Right hindlimb (tissue), 1 donor: Measurements from ENCODE around the gene TBCCD1.
A peak's percentile ranks its signal among the peaks of the same experiment; 100 is the strongest.
"Not testable (repeated sequence)": the region's sequence is repeated elsewhere in the genome, so short reads cannot be mapped to it uniquely, and the experiment has no call there.

ENCODE experiments used
- DNase-seq: peaks from one replicate; pipeline ENCODE4 v3.0.0-alpha.2; 2018

TBCCD1 gene

DNA sequence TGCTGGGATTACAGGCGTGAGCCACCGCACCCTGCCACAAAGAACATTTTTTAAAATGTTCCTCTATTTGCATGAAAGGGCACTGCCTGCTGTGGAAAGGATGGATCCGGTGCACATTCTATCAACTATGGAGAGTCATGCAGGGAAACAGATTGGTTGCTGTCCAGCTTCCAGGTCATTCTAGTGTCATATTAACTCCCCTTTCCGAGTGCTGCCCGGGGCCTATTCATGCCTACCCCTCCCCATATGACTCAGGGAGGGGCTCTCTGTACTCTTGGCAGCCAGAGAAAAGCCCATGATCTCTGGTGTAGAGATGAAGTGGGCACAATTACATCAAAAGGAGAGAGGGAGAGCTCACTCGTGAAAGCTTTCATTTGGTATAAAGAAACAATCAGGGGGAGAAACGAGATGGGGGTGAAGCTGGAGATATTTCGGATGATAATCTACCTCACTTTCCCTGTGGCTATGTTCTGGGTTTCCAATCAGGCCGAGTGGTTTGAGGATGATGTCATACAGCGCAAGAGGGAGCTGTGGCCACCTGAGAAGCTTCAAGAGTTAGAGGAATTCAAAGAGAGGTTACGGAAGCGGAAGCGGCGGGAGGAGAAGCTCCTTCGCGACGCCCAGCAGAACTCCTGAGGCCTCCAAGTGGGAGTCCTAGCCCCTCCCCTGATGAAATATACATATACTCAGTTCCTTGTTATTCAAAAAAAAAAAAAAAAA, 29.6 kb upstream of the TBCCD1 start:
- DNase-seq = no peak

DNA sequence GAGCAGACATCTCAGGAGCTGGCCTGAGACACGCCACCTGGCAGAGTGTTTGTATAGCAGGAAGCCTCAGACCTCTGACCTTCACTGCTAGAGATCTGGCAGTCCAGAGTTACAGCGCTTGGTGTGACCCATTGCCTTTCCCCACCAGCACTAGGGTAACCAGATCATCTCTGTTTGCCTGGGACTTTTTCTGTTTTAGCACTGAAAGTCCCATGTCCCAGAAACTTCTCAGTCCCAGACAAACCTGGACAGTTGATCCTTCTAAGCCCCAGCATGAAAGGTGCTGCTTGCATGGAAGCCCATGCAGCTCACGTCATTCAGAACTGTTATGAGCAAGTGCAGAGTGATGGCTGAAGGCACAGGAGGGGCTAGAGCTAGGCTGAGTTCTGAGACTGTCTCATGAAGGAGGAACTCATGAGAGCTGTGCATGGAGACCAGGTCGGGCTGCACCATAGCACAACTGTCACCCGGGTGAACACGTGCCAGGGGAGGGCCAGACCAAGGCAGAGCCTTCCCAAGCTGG, 27.5 kb upstream of the TBCCD1 start:
- DNase-seq = no peak

DNA sequence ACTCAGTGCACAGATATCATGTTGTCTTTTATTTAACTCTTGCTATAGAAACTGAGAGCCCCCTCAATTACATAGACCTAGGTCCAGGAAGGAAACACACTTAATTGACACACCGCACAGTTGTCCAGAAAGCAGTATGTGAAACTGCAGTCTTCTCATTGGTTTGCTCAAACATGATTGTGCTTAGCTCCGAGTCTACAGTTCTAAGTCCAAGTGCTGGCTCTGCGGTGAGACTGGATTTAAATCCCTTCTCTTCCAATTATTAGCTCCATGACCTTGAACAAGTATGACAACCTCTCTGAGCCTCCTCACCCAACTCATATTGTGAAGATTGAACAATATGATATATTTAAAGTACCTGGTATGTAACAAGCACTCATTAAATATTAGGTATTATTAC, 26.7 kb upstream of the TBCCD1 start:
- no peak for DNase-seq

DNA sequence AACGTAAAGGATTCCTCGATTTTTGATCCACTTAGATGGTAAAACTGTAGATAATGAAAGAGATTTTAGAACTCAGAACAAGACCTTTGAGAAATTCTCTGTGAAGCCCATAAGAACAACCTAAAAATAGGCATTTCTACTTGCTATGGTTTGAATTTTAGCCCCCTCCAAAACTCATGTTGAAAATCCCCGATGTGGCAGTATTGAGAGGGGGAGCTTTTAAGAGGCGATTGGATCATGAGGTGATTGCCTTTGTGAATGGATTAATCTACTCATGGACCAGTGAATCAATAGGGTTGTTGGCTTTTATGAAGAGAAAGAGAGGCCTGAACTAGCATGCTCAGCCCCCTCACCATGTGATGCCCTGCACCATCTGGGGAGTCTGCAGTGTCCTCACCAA, 25.5 kb upstream of the TBCCD1 start:
- no peak for DNase-seq

- DNase-seq = no peak
Measured at GRCh38 chr3:186590580-186591295, 23.6 kb upstream of the TBCCD1 start.

DNA sequence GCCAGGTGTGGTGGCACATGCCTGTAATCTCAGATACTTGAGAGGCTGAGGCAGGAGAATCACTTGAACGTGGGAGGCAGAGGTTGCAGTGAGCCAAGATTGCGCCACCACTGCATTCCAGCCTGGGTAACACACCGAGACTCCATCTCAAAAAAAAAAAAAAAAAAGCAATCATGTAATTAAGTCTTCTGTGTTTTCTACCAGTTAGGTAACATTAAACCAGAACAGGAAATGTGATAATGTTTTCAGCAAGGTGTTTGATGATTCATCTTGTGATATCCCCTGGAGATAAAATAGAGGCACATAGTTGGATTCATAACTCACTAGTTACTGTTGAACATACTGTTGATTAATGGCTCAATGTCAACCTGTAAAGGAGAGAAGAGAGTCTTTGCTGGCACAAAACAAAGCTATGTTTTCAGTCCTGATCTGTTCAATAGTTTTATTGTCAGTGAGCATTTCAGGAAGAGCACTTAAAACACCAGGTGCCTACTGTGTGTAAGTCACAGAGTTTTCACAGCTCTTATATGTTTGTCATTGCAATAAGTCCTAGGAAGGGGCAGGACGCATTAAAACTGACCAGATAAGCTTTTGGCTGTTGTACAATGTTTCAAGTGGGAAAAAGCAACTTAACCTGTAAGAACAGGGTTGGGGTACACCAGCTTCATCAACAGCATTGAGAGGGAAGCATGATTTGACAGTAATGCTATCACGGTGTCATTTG, 22.9 kb upstream of the TBCCD1 start:
- no peak for DNase-seq

DNA sequence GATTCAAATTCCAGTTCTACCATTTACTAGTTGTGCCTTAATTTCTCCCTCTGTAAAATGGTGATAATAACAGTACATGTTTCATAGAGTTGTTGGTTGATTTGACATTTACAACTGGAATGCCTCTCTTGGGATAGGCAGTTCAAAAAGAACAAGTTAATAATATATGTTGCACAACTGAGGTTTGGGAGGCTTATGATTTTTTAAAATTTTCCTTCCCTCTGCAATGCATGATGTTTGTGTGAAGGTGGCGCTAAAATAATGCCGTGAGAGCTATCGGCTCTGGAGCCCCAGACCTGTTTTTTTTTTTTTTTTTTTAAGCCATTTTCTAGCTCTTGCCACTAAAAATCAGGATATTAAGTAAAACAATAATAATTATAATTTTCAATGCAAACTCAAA, 22.0 kb upstream of the TBCCD1 start:
- no peak for DNase-seq

DNA sequence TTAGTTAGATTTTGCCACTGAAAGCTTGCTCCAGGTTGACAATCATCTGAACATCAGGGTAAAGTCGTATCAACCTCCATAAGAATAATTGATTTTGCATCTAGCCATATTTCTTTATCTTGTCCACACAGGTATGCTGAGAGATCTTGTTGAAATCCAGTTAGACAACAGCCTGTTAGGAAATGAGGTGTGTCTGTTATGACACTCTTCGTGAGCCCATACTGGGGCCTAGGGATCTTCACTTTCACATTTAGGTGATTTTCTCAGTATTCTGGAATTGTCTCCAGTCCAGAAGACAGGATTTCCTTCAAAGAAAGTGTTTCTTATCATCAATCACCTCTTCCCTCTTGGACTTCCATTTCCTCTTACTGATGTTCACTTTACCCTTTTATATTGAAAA, 21.5 kb upstream of the TBCCD1 start:
- DNase-seq = no peak

GRCh38 chr3:186587183-186587582, 20.0 kb upstream of the TBCCD1 start:
- DNase-seq = no peak

DNA sequence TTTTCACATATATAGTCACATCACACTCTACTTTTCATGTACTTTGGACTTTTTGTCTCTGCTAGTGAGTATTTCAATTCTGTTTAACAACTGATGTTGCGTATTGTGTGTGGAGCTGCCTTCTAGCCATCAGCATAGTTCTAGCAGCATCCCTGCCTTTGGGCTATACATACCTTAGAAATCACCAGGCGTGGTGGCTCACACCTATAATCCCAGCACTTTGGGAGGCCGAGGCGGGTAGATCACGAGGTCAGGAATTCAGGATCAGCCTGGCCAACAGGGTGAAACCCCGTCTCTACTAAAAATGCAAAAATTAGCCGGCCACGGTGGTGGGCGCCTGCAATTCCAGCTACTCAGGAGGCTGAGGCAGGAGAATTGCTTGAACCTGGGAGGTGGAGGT, 19.1 kb upstream of the TBCCD1 start:
- not testable (repeated sequence) for DNase-seq

DNA sequence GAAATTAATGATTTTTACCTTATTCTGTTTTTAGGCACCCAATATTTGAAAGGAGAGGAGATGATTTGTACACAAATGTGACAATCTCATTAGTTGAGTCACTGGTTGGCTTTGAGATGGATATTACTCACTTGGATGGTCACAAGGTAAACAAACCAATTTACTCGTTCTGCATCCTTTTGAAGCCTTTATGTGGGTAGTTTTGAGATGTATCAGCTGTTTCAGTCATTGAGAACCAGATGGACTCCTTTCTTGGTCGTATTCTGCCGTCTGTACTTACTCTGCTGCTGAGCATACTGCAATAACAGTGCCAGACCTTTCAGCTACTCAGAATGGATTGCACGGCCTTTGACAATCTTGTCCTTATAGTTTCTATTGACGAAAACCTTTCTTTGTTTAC, 16.7 kb upstream of the TBCCD1 start:
- DNase-seq = no peak

GRCh38 chr3:186582541-186582940, 15.4 kb upstream of the TBCCD1 start:
- no peak for DNase-seq

DNA sequence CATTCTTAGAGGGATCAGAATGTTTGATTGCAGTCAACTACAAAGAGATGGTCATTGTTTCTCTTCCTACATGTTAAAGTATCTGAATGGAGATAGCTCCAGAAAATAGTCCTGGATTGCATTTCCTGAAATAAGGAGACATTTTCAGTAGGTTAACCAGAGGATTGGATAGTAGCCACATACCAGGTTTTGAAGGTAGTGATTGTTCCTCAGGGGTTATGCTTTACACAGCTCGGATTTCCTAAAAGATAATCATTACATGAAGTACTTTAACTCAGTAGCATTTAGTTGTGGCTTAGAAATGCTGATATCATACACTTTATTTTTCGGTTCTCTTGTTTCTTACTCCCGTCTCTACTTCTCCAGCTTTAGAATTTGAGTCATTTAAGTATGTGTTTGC, 13.6 kb upstream of the TBCCD1 start:
- DNase-seq = no peak

GRCh38 chr3:186577521-186577920, 10.4 kb upstream of the TBCCD1 start:
- DNase-seq = no peak

- DNase-seq = no peak
Measured at GRCh38 chr3:186571644-186572013, 4.5 kb upstream of the TBCCD1 start.

GRCh38 chr3:186570941-186571643, 4.0 kb upstream of the TBCCD1 start:
- DNase-seq = no peak

DNA sequence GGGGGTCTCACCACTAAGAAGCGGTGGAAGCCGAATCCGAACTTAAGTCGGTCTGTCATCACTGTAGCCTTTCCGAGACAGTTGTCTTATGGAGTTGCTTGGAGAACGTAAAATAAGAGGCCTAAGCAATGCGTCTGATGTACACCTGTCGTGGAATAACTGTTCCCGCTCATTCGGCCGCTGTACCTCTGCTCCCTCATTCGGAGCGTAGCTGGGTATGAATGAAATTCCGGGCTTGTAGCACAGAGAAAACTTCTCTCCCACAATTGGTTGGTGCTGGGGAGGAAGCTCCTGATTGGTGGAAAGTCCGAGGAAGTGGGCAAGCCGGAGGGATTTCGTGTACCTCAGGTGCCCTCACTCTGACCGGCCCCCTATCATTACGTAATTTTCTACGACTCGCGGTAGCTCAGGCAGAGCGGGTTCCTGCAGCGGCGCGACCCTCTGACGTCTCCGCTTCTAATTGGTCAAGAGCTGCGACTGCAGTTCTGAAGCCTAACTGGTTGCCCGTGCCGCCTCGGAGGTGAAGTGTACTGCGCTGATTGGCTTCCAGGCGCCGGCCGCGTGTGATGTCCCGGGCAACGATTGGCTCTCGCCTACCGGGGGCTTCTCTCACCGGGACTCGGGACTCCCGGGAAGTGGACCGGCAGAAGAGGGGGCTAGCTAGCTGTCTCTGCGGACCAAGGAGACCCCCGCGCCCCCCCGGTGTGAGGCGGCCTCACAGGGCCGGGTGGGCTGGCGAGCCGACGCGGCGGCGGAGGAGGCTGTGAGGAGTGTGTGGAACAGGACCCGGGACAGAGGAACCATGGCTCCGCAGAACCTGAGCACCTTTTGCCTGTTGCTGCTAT, 3.2 kb upstream of the TBCCD1 start, which contains the start of gene DNAJB11:
Gene DNAJB11, plus strand, starts transcription at position 625 of the 845 bp plus-strand sequence. Its CDS starts 178 bp downstream, at position 803.
- peak; percentile 100 for DNase-seq

DNA sequence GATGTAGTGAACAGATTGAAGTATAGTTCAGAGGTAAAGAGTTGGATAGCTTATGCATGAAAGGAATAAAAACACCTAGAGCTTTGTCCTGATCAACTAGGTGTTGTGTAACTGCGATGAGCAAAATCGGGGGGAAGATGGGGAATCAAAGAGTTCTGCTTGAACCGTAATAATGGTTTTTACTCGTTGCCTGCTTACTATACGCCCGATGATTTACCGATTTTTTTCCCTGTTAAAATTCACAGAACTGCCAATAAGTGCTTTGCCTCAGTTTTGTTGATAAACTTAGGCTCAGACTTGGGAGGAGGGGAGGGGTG, 2.6 kb upstream of the TBCCD1 start:
- no peak for DNase-seq

DNA sequence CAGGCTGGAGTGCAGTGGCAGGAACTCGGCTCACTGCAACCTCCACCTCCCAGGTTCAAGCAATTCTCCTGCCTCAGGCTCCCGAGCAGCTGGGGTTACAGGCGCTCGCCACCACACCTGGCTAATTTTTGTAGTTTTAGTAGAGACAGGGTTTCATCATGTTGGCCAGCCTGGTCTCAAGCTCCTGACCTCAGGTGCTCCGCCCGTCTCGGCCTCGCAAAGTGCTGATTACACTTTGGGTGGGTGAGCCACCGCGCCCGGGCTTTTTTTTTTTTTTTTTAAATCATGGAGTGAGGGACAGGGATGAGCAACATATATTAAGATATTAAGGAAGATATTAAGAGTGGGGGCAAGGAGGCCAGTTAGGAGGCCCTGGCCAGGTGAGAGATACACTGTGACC, 2.2 kb upstream of the TBCCD1 start:
- not testable (repeated sequence) for DNase-seq

DNA sequence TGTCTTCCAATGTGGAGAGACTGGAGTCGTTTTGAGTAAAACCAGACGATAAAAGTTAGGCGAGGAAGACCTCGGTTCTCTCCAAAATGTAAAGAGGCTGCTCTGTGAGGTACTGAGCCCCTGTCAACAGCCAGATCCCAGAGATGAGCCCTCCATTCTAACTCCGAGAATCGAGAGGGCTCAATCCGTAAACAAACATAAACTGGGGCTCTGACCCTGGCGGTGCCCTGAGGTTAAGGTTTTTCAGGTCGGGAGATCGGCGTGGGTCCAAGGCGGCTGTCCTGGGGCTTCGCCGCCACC, 417 bp downstream of the TBCCD1 start:
- DNase-seq = no peak

GRCh38 chr3:186564586-186564985, 2.6 kb downstream of the TBCCD1 start:
- no peak for DNase-seq

DNA sequence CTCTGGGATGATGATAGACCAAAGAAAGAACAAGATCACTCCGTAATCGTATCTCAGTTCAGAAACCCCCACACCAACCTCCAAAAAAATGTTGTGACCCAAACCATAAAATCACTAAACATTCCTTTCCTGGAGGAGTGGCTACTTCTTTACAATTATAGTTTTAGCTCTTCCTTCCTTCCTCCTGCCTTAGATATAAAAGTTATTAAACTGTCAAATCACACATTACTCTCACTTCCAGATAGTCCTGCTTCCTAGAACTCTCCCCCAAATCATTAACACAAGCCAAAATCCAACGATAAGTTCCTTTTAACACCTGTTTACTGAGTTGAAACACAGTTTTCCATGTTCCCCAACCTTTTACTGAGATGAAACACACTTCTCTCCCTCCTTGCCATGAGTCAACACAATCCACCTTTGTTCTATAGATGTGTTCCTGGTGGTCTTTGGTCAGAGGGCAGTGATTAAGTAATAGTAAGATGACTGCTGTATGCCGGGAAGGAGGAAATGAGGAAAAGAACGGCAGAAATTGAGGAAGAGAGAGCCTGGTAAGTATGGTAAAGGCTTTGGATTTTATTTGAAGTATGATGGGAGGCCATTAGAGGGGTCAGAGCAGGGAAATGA, 14.6 kb downstream of the TBCCD1 start:
- DNase-seq = no peak
